ENCODE measurements around the gene PIGA. TPM values are rescaled to one million over a fixed set of nuclear protein-coding genes. Genes with fewer than 3 reads are reported as not detected.
A peak's percentile ranks its signal among the peaks of the same experiment; 100 is the strongest.
"Not testable (repeated sequence)": the region's sequence is repeated elsewhere in the genome, so short reads cannot be mapped to it uniquely, and the experiment has no call there.

Gene PIGA
- total RNA-seq, 2 donors from 2014 or later = 28.1 to 68.8 TPM

DNA sequence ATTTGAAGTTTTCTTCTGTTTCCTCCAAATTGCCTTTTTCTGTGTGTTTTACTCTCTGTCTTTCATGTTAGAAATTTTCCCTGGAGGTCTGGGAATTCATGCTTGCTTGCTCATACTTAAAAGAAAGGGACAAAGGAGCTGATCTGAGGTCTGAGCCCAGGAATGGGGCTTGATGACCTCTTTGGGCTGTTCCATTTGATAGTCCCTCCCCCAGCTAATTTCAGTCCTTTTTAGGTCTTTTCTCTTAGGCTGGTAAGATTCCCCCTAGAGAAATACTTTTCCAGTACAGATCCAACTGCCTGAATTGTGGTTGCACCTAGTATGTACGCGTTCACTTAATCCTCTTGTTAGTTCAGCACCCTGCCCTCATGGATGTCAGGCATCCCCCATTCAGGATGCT lies 5.5 kb upstream of the PIGA start:
- ATAC-seq (replicated peaks) = no peak
- Mint-ChIP-seq H3K27ac (no peak overlapping the region), H3K9me3 (no peaks in the 10 kb centered on the region), H3K27me3 (peaks cover 19% of the 10 kb centered on the region), H3K4me3 (no peak overlapping the region), H3K36me3 (ENCODE audit: low read depth) (no peaks in the 10 kb centered on the region), H3K4me1 (peaks cover 5% of the 10 kb centered on the region)

DNA sequence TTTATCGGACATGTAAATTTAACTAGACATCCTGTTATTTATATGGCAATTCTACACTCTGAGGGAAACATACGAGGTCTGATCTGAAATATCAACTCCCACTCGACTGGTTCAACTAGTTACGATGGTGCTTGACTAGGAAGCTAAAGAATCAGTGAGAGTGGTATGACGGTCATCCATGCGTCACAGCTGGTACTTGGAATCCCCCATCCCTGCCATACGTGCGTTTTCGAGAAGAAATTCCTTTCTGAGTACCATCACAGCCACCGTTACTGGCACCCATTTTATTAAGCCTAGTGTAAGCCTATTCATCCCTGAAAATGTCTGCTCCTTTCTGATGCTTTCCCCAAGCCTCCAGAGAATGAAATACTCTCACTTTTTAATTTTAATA lies 695 bp upstream of the PIGA start:
- peaks cover 36% of the 10 kb centered on the region for H3K36me3 Mint-ChIP-seq (ENCODE audit: low read depth)
- no peaks in the 10 kb centered on the region for H3K9me3 Mint-ChIP-seq
- peaks cover 5% of the 10 kb centered on the region for H3K4me1 Mint-ChIP-seq
- peaks cover 11% of the 10 kb centered on the region for H3K27me3 Mint-ChIP-seq
- H3K4me3 Mint-ChIP-seq = peak overlapping the region; percentile 87
- H3K27ac Mint-ChIP-seq = peak overlapping the region; percentile 97
- ATAC-seq (replicated peaks) = peak; percentile 57

DNA sequence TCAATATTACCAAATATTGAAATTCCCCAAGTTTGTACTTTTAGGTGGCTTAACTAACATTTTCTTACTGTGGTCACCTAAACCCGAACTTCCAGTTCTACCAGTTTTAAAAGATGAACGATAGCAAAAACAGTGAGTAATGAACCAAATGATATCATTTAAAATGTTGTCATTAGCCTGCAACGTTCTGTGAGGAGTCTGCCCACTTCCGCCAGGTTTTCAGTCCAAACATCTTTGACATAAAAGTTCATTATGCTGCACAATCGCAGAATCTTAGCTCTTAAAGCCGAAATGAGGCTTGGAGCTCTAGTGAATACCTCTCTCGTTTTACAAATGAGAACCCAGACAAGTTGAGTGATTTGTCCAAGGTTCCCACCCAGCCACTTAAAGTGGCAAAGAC lies 762 bp downstream of the PIGA start:
- H3K4me1 Mint-ChIP-seq = peaks cover 5% of the 10 kb centered on the region
- H3K27ac Mint-ChIP-seq = peak overlapping the region; percentile 97
- peaks cover 49% of the 10 kb centered on the region for H3K36me3 Mint-ChIP-seq (ENCODE audit: low read depth)
- H3K9me3 Mint-ChIP-seq = no peaks in the 10 kb centered on the region
- H3K27me3 Mint-ChIP-seq = peaks cover 6% of the 10 kb centered on the region
- H3K4me3 Mint-ChIP-seq = peak overlapping the region; percentile 87
- no peak for ATAC-seq (replicated peaks)

DNA sequence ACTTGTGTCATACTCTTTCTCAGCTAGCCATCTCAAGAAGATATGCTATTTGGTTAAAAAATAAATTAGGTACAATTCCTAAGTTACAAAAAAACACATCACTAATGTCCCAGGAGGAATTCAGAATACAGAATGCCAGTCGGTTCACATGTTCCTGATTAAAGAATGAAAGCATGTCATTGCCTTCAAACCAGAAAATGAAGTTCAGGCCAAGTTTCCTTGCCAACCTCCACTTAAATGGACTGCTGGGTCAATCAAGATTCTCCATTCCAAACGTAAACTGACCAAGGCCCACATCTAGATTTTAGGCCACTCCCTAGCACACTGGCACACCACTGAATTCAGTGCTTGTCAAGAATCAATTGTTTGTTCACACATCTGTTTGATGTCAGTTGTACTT lies 6.5 kb downstream of the PIGA start:
- Mint-ChIP-seq H3K36me3 (ENCODE audit: low read depth) (peaks cover 80% of the 10 kb centered on the region), H3K27me3 (no peaks in the 10 kb centered on the region), H3K4me3 (no peak overlapping the region), H3K27ac (no peak overlapping the region), H3K9me3 (no peaks in the 10 kb centered on the region), H3K4me1 (peaks cover 5% of the 10 kb centered on the region)
- no peak for ATAC-seq (replicated peaks)

DNA sequence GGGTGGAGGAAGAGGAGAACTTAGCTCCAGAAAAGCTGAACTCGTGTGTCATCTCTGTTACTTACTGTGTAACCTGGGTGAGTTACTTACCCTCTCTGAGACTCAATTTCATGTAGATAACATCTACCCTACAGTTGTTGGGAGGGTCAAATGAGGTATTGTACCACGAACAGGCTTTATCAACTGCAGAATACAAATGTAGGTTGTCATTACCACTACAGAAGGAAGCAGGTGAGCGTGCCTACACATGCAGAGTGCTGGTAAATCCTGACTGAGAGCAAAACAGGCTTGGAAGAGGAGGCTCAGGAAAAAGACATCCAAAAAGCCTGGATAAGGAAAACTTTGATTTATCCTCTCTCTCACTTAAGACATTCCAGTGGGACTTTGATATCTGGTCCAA lies 7.2 kb downstream of the PIGA start:
- Mint-ChIP-seq H3K4me1 (peaks cover 5% of the 10 kb centered on the region), H3K36me3 (ENCODE audit: low read depth) (peaks cover 82% of the 10 kb centered on the region), H3K27ac (no peak overlapping the region), H3K4me3 (no peak overlapping the region), H3K27me3 (no peaks in the 10 kb centered on the region), H3K9me3 (no peaks in the 10 kb centered on the region)
- no peak for ATAC-seq (replicated peaks)

DNA sequence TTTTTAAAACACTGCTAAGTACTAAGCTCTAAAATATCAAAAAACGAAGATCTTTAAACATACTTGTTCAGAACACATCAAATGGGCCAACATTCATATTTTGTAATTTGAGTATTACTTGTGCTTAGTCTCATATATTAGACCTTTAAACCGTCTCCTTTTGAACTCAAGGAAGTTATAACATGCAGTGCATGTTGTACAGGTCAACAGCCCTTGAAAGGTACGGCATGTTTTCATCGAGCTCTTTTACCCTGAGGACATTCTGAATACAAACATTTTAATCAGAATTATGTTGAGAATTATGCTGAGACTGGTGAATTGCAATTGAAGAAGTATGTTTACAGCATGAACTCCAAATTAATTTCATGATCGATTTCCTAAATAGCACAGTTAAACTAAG lies 12.9 kb downstream of the PIGA start:
- Mint-ChIP-seq H3K4me3 (no peak overlapping the region), H3K4me1 (no peaks in the 10 kb centered on the region), H3K36me3 (ENCODE audit: low read depth) (peaks cover 73% of the 10 kb centered on the region), H3K9me3 (no peaks in the 10 kb centered on the region), H3K27ac (no peak overlapping the region), H3K27me3 (no peaks in the 10 kb centered on the region)
- ATAC-seq (replicated peaks) = no peak

DNA sequence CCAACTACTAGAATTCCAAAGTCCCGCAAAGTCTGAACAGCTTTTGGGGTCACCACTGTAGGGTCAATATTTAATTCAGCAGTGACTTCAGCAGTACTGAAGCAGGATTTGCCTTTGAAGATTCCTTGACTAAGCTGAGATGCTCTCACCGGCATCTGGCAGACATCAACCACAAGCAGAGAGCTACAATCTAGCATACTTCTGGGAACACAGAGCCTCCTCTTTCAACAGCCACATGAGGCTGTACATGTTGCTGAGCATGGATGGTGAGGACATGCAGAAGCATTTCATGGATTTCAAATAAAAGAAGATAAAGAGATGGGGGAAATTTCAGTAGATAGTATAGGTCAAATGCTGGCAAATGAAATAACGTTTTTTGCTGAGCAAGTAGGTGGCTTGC lies 13.3 kb downstream of the PIGA start:
- H3K9me3 Mint-ChIP-seq = no peaks in the 10 kb centered on the region
- H3K4me1 Mint-ChIP-seq = no peaks in the 10 kb centered on the region
- peaks cover 71% of the 10 kb centered on the region for H3K36me3 Mint-ChIP-seq (ENCODE audit: low read depth)
- H3K27me3 Mint-ChIP-seq = no peaks in the 10 kb centered on the region
- ATAC-seq (replicated peaks) = no peak
- no peak overlapping the region for H3K4me3 Mint-ChIP-seq
- no peak overlapping the region for H3K27ac Mint-ChIP-seq

DNA sequence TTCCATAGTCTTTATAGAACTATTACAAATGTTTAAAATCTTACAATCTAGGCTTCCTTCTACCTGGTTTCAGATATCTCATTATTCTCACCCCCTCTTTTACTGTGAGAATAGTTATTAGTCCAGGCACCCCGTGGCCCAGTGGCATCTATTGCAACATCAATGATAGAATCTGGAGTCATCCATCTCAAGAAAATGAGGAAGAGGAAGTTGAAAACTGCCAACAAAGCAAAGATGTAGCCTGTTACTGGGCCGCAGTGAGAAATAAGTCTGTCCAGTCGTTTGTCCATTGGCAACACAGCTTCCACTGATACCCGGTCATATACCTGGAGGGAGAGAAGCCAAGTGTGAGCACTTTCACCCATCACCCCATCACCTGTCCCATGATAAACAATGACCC lies 13.9 kb downstream of the PIGA start:
- Mint-ChIP-seq H3K4me1 (no peaks in the 10 kb centered on the region), H3K9me3 (no peaks in the 10 kb centered on the region), H3K4me3 (no peak overlapping the region), H3K27ac (no peak overlapping the region), H3K27me3 (no peaks in the 10 kb centered on the region), H3K36me3 (ENCODE audit: low read depth) (peaks cover 71% of the 10 kb centered on the region)
- no peak for ATAC-seq (replicated peaks)

DNA sequence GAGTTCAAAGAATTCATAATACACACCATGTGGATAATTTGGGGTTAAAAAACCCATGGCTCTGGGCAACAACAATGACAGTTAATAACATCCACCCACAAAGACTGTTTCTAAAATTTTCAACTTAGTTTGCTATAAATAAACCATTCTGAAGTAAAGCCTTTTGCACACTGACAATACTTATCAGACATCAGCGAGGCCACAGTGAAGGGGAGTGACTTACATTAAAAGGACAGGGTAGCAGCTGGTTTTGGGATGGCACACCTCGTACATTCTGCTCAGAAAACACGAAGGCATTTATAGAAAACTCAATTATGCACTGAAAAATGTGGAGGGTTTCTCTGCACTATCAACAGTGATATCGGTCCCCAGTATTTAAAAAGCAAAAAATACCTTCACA lies 15.0 kb downstream of the PIGA start:
- no peak for ATAC-seq (replicated peaks)
- H3K4me1 Mint-ChIP-seq = no peaks in the 10 kb centered on the region
- no peak overlapping the region for H3K27ac Mint-ChIP-seq
- H3K4me3 Mint-ChIP-seq = no peak overlapping the region
- H3K27me3 Mint-ChIP-seq = no peaks in the 10 kb centered on the region
- peaks cover 65% of the 10 kb centered on the region for H3K36me3 Mint-ChIP-seq (ENCODE audit: low read depth)
- H3K9me3 Mint-ChIP-seq = no peaks in the 10 kb centered on the region

DNA sequence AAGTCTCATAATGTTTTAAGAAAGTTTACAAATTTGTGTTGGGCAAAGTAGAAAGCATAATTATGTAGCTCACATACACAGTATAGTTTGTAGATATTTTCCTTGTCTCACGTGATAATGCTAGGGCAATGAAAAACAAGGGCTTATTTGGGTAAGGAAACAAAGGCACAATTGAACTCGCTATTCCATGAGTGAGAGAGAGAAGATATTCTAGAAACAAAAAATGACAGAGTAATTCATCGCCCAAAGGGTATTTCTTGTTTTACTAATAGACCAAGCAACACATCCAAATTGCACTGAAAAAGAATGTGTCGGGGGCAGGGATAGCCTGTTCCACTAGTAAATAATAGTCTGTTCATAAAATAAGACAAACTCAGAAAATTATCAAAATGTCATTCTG lies 16.2 kb downstream of the PIGA start:
- ATAC-seq (replicated peaks) = no peak
- Mint-ChIP-seq H3K9me3 (no peaks in the 10 kb centered on the region), H3K4me1 (no peaks in the 10 kb centered on the region), H3K27ac (no peak overlapping the region), H3K27me3 (no peaks in the 10 kb centered on the region), H3K36me3 (ENCODE audit: low read depth) (peaks cover 54% of the 10 kb centered on the region), H3K4me3 (no peak overlapping the region)

DNA sequence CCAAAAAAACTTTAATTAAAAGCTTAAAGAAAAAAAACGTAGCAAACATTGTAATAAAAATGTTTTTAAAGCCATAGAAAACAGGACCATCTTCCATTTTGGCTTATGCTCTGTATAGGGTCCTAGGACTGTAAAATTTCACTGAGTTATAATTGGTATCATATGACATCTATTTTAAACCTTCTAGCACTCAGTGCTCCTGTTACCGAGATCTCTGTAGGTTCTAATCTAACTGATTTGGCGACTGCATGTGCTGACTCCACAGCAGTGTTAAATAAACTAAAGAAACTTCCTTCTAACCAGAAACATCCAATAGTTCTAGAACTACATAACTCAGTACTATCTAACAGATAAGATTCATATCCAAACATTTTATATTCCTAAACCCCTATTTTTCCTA lies 19.8 kb downstream of the PIGA start, which contains the start of gene ASB11:
ASB11 (minus strand) TSS at position 132 of the 400 bp plus-strand sequence; CDS start at position 97, 35 bp downstream.
- H3K36me3 Mint-ChIP-seq (ENCODE audit: low read depth) = peaks cover 18% of the 10 kb centered on the region
- H3K27me3 Mint-ChIP-seq = no peaks in the 10 kb centered on the region
- no peaks in the 10 kb centered on the region for H3K9me3 Mint-ChIP-seq
- no peak for ATAC-seq (replicated peaks)
- no peaks in the 10 kb centered on the region for H3K4me1 Mint-ChIP-seq
- no peak within 1 kb of the TSS for H3K4me3 Mint-ChIP-seq
- no peak within 1 kb of the TSS for H3K27ac Mint-ChIP-seq

DNA sequence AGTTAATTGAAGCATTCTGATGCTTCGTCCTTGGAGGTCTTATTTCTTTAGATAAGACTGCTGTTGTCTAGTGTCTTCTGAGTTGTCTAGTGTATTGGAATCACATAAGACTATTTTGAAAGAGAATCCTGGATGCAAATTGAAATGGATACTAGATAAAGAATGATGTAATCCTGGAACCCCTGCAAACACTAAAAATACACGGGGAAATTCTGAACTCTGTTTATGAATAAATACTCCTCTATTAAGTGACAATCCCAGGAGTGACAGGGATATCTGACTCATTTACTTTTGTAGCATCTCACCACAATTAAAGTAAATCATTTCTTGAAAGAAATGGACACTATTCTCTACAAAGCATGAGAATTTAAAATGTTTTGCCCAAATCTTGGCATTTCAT lies 20.9 kb downstream of the PIGA start:
- Mint-ChIP-seq H3K4me3 (no peak overlapping the region), H3K27me3 (no peaks in the 10 kb centered on the region), H3K27ac (no peak overlapping the region), H3K4me1 (no peaks in the 10 kb centered on the region), H3K9me3 (no peaks in the 10 kb centered on the region), H3K36me3 (ENCODE audit: low read depth) (peaks cover 11% of the 10 kb centered on the region)
- ATAC-seq (replicated peaks) = no peak

DNA sequence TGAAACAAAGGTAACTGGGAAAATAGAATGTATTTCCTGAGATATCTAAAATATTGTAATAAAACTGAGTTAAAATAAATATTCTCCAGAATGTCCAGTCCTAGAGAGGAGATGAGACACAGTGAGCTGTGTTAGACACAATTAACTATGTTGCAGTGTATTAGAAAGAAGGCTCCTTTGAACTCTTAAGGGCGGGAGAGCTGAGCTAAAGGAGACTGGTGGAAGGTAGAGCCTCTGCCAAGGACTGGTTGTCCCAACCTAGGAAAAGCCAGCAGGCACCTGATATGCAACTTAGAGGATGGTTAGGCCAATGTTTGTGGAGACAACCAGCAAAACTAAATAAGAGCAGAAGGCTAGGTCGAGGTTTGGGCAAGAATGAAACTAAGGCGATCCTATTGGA lies 24.2 kb downstream of the PIGA start:
- ATAC-seq (replicated peaks) = no peak
- no peak overlapping the region for H3K27ac Mint-ChIP-seq
- H3K4me1 Mint-ChIP-seq = no peaks in the 10 kb centered on the region
- no peak overlapping the region for H3K4me3 Mint-ChIP-seq
- H3K27me3 Mint-ChIP-seq = no peaks in the 10 kb centered on the region
- H3K36me3 Mint-ChIP-seq (ENCODE audit: low read depth) = no peaks in the 10 kb centered on the region
- H3K9me3 Mint-ChIP-seq = no peaks in the 10 kb centered on the region

DNA sequence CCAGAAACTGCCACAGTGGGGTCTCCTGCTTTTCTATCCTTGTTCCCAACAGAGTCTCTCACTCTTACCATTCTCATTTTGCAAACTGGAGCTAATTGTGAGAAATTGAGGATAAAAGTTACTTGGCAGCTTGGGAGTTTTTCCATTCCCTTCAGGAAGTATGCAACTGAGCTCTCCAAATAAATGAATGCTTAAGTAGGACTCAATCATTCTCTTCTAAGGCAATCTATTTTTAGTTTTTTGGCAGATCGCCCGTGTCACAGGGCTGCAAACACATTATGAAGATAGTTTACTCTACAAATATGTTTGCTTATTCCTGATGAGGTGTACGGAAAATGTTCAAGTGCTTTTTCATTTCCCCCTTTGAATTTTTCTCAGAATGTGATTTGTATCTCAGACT lies 25.2 kb downstream of the PIGA start:
- no peaks in the 10 kb centered on the region for H3K4me1 Mint-ChIP-seq
- no peaks in the 10 kb centered on the region for H3K27me3 Mint-ChIP-seq
- H3K4me3 Mint-ChIP-seq = no peak overlapping the region

DNA sequence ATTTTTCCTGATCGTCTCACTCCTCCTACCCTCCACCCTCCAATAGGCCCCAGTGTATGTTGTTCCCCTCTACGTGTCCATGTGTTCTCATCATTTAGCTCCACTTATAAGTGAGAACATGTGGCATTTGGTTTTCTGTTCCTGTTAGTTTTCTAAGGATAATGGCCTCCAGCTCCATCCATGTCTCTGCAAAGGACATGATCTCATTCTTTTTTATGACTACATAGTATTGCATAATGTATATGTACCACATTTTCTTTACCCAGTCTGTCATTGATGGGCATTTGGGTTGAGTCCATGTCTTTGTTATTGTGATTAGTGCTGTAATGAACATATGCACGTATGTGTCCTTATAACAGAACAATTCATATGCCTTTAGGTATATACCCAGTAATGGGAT lies 29.4 kb downstream of the PIGA start:
- not testable (repeated sequence) for ATAC-seq (replicated peaks); H3K4me1 Mint-ChIP-seq; H3K9me3 Mint-ChIP-seq; H3K27me3 Mint-ChIP-seq; H3K4me3 Mint-ChIP-seq; H3K36me3 Mint-ChIP-seq (ENCODE audit: low read depth); H3K27ac Mint-ChIP-seq

More for the DNA sequence above, 25.2 kb downstream of the PIGA start:
- no peak for ATAC-seq (replicated peaks)
- no peaks in the 10 kb centered on the region for H3K36me3 Mint-ChIP-seq (ENCODE audit: low read depth)
- H3K9me3 Mint-ChIP-seq = no peaks in the 10 kb centered on the region
- no peak overlapping the region for H3K27ac Mint-ChIP-seq

DNA sequence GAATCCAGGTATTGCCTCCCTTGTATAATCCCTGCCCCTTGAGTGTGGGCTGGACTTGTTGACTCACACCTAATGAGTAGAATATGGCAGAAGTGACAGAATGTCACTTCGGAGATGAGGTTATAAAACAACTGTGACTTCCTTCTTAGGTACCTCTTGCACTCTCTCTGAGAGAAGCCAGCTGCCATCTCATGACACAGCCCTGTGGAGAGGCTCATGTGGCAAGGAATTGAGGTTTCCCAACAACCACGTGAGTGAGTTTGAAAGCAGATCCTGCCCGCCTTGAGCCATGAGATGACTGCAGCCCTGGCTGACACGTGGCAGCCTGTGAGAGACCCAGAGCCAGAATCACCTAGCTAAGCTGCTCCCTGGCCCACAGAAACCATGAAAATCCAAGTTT lies 33.4 kb downstream of the PIGA start:
- Mint-ChIP-seq H3K9me3 (no peaks in the 10 kb centered on the region), H3K4me3 (no peak overlapping the region), H3K27ac (peak overlapping the region; percentile 74), H3K36me3 (ENCODE audit: low read depth) (no peaks in the 10 kb centered on the region), H3K27me3 (no peaks in the 10 kb centered on the region), H3K4me1 (no peaks in the 10 kb centered on the region)
- ATAC-seq (replicated peaks) = peak; percentile 96
